ELR (cell line): ENCODE measurements around the gene KCNS3.

Source experiments
- DNase-seq: peaks from one replicate; pipeline ENCODE4 v3.0.0-alpha.2; 2015; ENCODE audit warnings: low read depth

KCNS3 gene, protein sequence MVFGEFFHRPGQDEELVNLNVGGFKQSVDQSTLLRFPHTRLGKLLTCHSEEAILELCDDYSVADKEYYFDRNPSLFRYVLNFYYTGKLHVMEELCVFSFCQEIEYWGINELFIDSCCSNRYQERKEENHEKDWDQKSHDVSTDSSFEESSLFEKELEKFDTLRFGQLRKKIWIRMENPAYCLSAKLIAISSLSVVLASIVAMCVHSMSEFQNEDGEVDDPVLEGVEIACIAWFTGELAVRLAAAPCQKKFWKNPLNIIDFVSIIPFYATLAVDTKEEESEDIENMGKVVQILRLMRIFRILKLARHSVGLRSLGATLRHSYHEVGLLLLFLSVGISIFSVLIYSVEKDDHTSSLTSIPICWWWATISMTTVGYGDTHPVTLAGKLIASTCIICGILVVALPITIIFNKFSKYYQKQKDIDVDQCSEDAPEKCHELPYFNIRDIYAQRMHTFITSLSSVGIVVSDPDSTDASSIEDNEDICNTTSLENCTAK

DNA sequence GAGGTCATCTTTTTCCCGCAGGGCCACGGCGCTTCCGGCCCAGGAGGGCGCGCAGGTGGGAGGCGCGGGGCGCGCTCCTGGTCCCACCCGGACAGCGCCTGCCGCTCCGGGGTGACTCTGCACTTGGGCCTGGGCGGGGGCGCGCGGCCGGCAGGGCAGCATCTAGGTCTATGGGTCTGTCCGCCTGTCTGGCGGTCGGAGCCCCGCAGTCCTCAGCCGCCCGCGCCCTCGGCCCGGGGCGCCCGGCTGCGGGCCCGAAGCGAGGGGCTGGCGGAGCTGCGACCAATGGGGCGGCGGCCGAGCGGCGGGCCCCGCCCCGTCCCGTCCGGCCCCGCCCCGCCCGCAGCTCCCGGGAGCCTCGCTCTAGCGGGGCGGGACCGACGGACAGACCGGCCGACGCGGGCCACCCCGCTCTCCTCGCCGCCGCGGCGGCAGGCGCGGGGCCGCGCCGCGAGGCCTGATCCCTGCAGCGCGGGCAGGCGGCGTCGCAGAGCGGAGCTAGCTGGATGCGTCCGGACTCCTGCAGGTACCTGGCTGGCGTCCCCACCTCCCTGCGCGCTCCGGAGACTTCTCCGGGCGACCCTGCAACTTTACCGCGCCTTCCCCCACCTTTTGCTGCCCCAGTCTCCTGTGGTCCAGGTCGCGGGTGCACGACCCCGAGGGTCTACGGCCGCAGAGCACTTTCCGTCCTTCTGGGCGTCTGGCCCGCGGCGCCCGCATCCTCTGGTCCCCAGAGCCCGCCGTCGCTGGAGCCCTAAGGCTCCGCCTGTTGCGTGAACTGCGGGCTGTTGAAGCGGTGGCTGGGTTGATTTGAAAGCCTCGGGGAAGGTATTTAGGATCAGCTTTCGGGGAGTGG is at the start of gene KCNS3:
TSS of gene KCNS3 (plus strand) at position 387 of the 856 bp plus-strand sequence. CDS start 52,342 bp downstream, outside the sequence.
- DNase-seq: peak; percentile 30

DNA sequence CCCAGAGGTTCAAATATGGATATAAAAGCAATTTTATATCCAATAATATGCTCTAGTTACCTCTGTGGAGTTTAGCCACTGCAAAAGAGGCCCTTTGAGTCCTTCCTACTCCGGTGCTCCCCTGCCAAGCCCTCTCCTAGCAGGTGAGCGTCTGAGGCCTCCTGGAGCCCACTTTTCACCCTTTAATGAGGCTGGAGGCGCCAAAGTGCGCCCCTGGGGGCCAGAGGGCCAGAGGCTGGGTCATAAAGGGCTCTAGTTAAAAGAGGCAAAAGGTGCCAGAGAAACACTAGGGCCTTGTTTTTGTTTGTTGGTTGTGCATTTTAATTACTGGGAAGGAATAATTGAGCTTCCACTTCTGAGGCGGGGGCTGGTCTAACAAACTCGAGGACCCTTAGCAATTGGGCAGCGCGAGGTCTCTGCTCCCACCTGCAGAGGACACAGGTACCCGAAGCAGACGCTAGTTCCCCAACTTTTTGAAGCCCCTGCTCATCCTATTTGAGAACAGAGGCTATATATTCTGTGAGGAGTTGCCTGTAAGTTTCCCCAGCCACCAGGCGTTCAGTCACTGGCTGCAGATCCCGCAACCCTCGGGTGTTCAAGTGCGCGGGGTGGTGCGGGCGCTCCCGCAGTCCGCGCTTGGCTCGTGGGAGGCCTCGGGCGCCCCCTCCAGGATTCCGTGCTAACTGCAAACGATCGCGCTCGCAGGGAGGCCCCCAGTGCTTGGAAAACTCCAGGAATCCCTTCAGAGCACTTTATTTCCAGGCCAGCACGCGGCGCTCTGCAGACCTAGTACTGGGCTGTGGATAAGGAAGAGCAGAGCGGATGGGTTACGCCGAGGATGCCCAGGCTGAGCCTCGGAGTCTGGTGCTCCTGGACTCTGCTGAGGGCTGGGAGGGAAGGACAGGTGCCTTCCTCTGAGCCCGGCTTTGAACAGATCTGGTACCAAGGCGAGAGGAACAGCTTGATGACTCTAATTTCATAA is 48.1 kb upstream of the KCNS3 start:
- peak; percentile 60 for DNase-seq

DNA sequence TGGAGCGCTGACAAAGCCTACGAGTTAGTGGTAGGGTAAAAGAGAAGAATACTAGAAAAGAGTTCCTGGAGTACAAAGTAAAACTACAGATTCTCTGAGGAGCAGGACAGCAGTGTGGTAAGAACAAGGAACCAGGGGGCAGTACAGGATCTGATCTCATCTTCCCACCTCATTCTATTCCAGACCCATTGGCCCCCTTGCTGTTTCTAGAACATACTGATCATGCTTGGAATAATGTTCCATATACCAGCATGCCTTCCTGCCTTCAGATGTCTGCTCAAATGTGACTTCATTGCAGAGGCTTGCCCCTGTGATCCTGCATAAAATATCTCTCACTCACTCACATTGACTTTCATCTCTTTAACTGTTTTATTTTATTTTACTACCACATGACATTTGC is 43.0 kb upstream of the KCNS3 start:
- DNase-seq: no peak

DNA sequence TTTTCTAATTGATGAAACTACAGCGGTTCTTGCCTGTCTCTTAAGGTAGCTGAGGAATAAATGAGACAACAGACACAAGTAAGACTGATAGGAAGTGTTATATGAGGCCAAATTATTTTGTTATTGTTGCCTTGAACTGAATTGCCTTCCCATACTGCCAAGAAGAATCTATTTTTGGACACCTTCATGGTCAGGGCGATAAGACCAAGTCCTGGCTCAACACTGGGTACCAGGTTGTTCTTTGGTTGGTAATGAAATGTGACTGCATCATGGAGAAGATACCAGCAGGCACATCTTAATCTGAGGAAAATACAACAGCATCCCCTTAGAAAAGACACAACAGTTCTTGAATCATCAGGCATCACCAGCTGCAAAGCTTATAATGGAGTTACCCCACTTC is 38.5 kb upstream of the KCNS3 start:
- no peak for DNase-seq

DNA sequence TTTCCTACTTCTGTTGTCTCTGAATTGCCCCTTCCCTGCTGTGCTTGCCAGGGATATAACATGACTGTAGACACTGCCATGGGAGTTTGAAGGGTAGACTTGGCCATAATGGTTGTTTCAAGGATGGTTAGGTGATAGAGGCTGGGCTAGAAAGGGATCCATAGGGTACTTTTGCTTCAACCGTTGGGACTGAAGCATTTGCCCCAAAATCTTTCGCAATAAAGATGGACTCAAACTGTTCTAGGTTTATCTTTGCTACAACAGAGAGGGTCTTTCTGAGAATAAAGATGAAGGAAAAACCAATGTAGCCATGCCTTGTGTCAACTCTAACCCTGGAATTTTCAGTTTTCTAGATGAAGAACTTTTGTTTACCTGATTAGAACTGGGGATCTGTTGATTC is 35.0 kb upstream of the KCNS3 start:
- DNase-seq: no peak

DNA sequence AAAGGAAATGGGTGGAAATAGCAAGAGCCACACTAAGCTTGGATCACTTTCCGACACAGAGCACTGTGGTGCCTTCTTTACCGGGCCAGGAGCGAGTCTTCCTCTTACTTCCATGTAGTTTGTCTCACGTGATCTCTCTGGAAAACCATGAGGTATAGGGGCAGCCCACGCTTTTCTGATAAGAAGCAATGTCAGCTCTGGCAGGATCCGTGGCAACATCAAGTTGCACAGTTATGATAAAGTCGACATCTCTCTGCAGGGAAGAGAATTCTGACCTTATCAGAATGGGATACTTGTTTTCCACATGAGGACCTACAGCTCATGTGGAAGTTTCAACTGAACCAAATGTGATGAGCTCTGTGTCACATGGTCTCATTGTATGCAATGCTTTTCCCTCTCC is 32.7 kb upstream of the KCNS3 start:
- DNase-seq: no peak

DNA sequence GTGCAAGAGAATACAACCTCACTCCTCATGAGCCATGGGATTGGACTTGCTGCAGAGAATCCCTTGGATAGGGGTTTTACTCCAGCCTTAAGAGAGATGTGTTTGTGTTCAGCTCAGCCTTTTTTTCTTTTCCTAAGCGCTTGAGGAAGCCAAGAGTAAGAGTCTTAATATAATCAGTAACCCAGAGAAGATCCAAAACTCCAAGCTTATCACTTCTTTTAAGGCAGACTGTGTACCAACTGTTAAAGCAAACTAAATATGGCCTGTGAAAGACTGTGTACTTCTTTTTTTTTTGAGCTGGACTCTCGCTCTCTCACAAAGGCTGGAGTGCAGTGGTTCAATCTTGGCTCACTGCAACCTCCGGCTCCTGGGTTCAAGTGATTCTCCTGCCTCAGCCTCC is 31.8 kb upstream of the KCNS3 start:
- DNase-seq: no peak

DNA sequence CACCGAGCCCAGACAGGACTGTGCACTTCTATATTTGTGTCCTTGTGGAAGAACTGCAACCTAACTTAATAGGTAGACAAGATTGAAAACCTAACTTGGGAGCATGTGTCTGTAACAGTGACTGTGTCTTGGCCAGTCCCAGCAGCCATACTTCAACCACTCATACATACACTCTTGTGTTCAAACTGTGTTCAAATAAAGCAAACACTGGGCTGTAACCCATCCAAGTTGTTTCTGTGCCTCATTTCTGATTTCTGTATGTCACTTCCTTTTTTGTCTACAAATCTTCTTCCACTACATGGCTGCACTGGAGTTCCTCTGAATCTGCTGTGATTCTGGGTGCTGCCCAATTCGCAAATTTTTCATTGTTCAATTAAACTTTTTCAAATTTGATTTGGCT is 31.2 kb upstream of the KCNS3 start:
- DNase-seq: no peak

DNA sequence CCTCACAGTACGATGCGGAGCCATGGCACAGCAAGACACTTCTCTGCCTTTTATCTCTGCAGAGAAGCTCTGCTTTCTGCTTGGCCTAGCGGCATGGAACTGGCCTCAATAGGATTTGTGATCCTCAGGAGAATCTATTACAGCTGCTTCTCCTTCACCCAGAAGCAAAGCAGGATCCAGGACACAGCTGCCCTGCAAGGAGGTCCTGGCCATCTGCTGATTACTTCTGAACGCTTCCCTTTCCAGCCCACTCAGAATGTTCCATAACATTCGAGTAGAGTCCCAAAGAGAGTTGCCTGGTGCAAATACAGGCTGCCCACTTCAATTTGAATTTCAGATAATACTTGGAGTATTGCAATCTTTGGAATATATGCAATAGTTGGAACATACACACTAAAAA is 29.2 kb upstream of the KCNS3 start:
- DNase-seq: no peak

DNA sequence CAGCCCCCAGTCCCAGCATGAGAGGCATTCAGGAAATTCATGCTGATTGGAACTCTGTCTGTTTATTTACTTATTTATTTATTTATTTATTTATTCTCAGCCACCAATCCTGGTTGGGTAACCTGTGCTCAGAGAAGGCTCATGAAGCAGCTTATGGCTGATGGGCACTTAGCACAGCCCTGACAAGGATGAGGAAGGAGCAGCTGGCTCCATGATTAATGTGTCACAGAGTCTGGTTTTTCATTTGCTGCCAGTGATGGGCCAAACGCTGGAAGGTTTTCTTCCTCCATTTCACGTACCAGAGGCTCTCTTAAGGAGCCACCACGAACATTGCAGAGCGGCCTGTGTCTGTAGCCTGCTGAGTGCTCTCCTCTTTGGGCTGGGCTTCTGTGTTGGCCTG is 28.3 kb upstream of the KCNS3 start:
- no peak for DNase-seq

DNA sequence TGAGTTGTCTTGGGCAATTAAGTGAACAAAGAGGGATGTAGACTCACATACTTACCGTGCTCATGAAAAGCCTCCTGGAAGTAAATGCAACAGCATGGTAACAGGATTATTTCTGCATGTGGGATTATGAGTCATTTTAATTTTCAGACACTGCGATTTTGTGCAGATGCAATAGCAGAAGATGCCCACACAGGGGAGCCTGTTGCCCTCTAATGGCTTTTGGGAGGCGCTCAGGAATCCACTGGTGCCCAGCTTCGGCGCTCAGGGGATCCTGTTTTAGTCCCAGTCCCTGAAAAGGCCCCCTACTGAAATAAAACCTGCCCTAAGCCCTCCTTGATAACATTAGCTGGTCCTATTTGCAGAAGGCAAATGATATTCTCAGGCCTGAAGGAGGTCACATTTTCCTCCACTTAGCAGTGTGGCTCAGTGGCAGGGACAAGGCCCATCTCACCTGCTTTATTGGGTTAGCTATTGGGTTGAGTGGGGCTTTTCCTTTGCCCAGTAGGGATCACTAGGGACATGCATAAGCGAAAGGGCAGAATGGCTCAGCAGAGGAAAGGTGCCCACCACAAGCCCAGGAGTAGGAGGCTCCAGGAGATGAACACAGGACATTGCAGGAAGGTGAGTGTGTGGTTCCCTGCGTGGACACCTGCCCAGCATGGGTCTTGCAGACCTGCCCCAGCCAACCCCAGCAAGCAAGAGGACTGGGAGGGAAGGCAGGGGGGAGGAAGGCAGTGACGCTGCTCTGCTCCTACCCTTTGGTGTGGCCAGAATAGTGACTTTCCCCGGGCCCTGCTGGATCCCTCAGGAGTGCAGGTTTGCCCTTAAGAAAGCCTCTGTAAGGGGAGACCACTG is 26.5 kb upstream of the KCNS3 start:
- DNase-seq: peak; percentile 71

DNA sequence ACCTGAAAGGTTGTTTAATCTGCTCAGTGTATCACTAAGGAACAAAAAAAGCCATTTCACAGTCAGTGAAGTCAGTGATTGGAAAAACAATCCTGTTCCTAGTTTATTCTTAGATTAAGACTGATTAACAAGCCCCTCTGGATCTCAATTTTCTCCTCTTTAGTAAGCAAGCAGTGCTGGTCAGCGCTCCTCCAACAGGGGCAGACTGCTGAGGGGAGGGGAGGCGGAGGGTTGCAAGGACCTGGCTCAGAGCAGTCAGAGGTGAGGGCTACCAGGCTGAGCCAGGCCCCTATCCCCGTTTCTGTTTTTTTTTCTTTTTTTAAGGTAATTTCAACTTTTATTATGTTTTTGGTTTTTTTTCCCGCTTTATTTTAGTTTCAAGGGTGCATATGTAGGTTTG is 24.7 kb upstream of the KCNS3 start:
- no peak for DNase-seq

DNA sequence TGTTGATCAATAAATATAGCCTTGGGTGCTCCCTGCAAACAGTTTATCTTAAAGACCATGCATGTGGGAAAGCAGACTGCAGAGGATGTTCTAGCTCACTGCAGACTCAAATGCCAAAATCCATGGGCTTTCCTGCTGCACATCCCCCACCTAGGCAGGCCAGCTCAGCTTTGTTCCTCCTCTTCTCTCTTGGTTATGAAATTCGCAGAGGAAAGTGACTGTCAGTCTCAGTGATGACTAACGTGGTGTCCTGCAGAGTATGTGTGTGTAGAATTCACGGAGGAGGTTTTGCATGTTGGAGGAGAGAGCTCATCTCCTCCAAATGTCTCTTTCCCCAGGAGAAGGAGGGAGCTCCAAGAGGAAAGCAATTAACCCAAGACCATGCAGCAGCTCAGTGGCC is 21.4 kb upstream of the KCNS3 start:
- DNase-seq: peak; percentile 15

DNA sequence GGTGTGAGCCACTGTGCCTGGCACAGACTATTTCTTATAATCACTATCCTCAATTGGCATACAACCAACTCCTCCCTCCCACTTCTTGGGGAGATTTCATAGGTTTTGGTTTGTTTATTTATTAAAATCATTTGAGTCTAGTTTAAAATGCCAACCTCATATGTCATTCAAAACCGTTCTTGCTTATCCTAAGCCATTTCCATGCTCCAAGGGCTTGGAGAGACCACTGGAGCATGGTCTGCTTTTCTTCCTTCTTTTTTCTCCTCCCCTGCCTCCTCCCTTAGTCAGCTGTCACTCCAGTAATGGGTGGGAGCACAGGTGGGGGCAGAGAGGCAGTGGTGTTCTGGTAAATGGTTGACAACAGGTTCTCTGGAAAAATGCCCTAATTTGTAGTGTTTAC is 20.4 kb upstream of the KCNS3 start:
- no peak for DNase-seq

DNA sequence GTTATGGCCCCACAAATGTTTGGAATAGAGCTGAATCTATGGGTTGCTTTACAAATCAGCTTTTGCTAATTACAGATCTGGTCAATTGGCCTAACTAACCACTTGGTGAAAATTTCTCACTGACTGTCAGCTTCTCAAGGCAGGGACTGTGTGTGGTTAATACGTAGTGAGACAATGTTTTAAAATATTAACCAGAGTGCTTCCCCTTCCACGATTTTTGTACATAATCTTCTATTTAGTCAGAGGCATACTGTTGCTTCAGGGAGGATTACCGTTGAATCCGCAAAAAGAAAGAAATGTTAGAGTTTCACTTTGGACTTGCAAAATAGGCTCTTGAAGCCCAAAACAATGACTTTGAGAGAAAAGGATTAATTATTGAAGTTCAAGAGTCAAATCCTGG is 14.9 kb upstream of the KCNS3 start:
- no peak for DNase-seq

DNA sequence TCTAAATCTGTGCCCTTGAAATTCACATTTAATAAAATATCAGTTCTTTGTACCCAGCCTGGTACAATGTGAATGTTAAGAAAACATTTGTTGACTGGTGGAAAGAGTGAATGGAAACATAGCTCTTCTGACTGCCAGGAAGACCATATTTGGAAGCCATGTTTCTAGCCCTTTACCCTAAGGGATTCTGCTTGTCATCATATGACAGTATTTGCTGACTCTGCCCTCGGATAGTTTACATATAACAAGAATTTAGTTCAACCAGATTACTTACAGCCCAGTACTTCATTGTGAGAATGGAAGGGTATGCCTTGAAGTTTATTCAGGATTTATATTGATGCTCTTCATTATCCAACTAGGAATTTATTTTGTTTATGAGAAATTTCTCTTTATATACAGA is 13.8 kb upstream of the KCNS3 start:
- no peak for DNase-seq

DNA sequence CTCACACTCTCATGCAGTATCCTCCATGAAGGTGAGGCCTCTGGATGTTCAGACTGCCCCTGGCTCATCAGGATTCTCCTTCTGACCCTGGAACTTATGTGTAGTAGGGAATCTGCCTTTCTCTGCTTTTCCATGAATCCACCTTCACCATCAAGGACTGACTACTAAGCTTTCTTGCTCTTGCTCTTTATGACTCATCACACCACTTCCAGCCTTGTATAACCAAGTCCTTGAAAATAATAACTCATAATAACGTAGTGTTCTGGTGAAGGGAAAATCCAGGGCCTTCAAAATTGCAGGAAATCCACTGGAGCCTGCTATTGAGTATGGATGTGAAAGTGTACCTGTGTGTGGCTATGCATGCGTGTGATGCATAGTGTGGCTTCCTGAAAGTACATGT is 11.3 kb upstream of the KCNS3 start:
- DNase-seq: peak; percentile 10

DNA sequence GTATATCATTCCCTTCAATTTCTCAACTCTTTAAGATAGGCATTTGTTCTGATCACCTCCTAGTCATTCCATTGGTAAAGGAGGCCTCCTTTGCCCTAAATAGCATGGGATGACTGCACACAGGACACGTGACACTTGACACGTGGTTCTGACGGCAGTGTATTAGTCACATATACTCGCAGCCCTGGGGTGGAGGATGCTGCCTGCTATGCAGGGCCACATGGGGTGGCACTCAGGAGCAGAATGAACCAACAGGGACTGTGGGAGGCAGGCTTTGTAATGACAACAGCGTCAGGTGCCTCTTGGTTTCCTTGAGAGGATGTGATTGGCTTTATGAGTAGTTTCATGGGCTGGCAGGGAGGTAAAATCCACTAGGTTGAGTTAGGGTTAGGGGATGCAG is 9.3 kb upstream of the KCNS3 start:
- peak; percentile 32 for DNase-seq

DNA sequence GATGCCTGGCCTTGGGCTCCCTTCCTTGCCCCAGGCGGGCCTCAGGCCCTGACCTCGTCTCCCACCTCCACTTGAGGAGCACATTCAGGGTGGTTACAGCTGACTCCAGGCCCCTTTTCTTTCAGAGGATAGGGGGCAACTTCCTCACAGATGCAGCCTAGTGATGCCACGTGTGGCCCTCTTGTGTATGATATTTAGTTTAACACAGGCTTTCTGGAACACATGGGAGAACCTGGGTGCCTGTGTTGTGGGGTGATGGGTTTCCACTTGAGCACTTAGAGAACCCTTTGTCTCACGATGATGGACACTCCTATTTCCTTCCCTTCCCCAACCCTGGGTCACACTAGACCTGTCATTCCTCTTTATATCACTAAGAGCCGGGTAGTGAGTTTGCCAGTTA is 6.8 kb upstream of the KCNS3 start:
- no peak for DNase-seq

DNA sequence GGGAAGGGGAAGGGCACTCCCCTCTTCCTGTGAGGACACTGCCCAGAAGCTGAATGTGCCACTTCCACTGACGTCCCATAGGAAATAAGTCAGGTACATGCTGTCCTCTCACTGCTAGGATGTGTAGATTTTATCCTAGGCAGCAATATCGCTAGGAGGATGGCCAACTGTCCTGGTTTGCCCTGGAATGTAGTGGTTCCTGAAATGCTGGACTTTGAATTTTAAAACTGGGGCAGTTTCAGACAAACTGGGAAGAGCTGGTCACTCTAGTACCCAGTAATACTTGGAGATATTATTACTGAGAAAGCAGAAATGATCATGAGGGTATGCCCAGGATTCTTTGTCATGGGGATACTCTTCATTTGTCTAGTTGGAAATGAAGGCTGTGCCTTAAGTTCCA is 5.4 kb upstream of the KCNS3 start:
- no peak for DNase-seq

DNA sequence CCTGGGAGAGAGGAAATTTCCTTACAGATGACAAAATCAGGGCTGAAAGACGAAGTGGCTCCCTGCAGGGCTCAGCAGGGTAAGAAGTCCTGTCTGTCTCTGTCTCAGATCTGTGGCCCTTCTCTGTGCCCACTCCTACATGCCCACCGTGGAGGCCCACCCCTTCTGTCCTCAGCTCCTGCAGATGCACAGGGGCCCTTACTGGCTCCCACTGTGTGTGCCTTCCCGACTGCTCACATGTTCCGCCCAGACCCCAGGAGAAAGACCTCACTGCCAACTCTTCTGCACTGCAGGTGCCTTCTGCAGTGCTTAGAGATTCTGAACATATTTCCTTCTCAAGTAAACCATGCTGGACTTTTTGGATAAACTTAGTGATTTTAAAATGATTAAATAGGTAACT is 1.9 kb upstream of the KCNS3 start:
- no peak for DNase-seq
